CD4-positive, alpha-beta T cell treated with Interferon alpha-2 for 1 hour (primary cell): ENCODE measurements around the gene ARRB1.
A peak's percentile ranks its signal among the peaks of the same experiment; 100 is the strongest.
"Not testable (repeated sequence)": the region's sequence is repeated elsewhere in the genome, so short reads cannot be mapped to it uniquely, and the experiment has no call there.

ENCODE experiments used
- DNase-seq, 2 donors: peaks; one replicate each; pipeline ENCODE4 v3.0.0-alpha.2; 2020 to 2022

ARRB1 gene

GRCh38 chr11:75351541-75351790, at the start of gene ARRB1:
TSS of gene ARRB1 (minus strand) at chr11:75351661. CDS start at chr11:75351607, 54 bp downstream.
- no peak for DNase-seq

- peak; percentile 5 to 37 for DNase-seq
Measured at GRCh38 chr11:75400146-75400865, 48.8 kb upstream of the ARRB1 start.

- peak; percentile 88 to 91 for DNase-seq
Measured at GRCh38 chr11:75399344-75400145, 48.1 kb upstream of the ARRB1 start, which contains the start of gene RPS3. TSS of gene RPS3 (plus strand) at chr11:75399518. CDS start at chr11:75399548, 30 bp downstream.

- DNase-seq: no peak
Measured at GRCh38 chr11:75398906-75399305, 47.4 kb upstream of the ARRB1 start.

- no peak for DNase-seq
Measured at GRCh38 chr11:75394085-75394840, 42.8 kb upstream of the ARRB1 start.

- DNase-seq: no peak
Measured at GRCh38 chr11:75389925-75390324, 38.5 kb upstream of the ARRB1 start.

GRCh38 chr11:75389276-75389605, 37.8 kb upstream of the ARRB1 start:
- DNase-seq: no peak

- DNase-seq: peak; percentile 79 to 87
Measured at GRCh38 chr11:75388386-75389275, 37.2 kb upstream of the ARRB1 start.

GRCh38 chr11:75387736-75388294, 36.4 kb upstream of the ARRB1 start:
- DNase-seq: no peak

- DNase-seq: no peak
Measured at GRCh38 chr11:75386942-75387630, 35.6 kb upstream of the ARRB1 start.

GRCh38 chr11:75384438-75385080, 33.1 kb upstream of the ARRB1 start:
- DNase-seq: peak; percentile 75 to 81

- DNase-seq: peak; percentile 41 to 47
Measured at GRCh38 chr11:75383246-75383645, 31.8 kb upstream of the ARRB1 start.

- DNase-seq: peak in 1 of 2 donors; percentile 18
Measured at GRCh38 chr11:75380716-75381420, 29.4 kb upstream of the ARRB1 start.

- no peak for DNase-seq
Measured at GRCh38 chr11:75380245-75380644, 28.8 kb upstream of the ARRB1 start.

GRCh38 chr11:75378776-75379175, 27.3 kb upstream of the ARRB1 start:
- not testable (repeated sequence) for DNase-seq

GRCh38 chr11:75376175-75376574, 24.7 kb upstream of the ARRB1 start:
- no peak for DNase-seq

- DNase-seq: no peak
Measured at GRCh38 chr11:75375626-75376025, 24.2 kb upstream of the ARRB1 start.

- DNase-seq: no peak
Measured at GRCh38 chr11:75374646-75375045, 23.2 kb upstream of the ARRB1 start.

GRCh38 chr11:75373201-75373600, 21.7 kb upstream of the ARRB1 start:
- DNase-seq: no peak
